A673 (cell line): ENCODE measurements around the gene CREB5. TPM values are rescaled to one million over a fixed set of nuclear protein-coding genes. Genes with fewer than 3 reads are reported as not detected.

ENCODE experiments used
- BruUV-seq: library from RNA; stranded (reverse); fragments of 400-500 nt; replicated peaks from 2 replicates; lab custom pipeline; 2021; lab: Mats Ljungman, UMichigan
- CTCF ChIA-PET: fragments of 300-600 bp; sonication (Branson Sonifier 250); formaldehyde crosslinking; loops from one replicate; lab custom pipeline; 2022; ENCODE audit warnings: antibody characterized with exemption; lab: Charles Lee
- POLR2A ChIA-PET: fragments of 300-600 bp; sonication (Branson Sonifier 250); formaldehyde crosslinking; loops from one replicate; lab custom pipeline; 2022; ENCODE audit warnings: antibody characterized with exemption; ENCODE audit not compliant: low non-redundant PET; lab: Charles Lee
- DNase-seq: peaks from one replicate; pipeline ENCODE4 v3.0.0-alpha.2; 2015; ENCODE audit warnings: low spot score
- H3K27ac ChIP-seq: fragments of 200-600 bp; sonication (generic); 2 replicates; pipeline ENCODE4 v1.5.1; 2016; ENCODE audit warnings: mixed run types, low read depth, mild to moderate bottlenecking, mixed read lengths, antibody characterized with exemption, low read length; ENCODE audit not compliant: poor library complexity, severe bottlenecking
- H3K27me3 ChIP-seq: fragments of 200-600 bp; sonication (generic); replicated peaks from 2 replicates; pipeline ENCODE4 v1.6.1; 2017; ENCODE audit warnings: mixed run types, low read depth, mild to moderate bottlenecking, mixed read lengths, antibody characterized with exemption, low read length; ENCODE audit not compliant: insufficient read depth, poor library complexity
- H3K36me3 ChIP-seq: fragments of 200-600 bp; sonication (generic); 2 replicates; pipeline ENCODE4 v1.6.1; 2016; ENCODE audit warnings: mixed run types, mild to moderate bottlenecking, mixed read lengths, antibody characterized with exemption, low read length; ENCODE audit not compliant: insufficient read depth, poor library complexity, severe bottlenecking
- H3K4me1 ChIP-seq: fragments of 200-600 bp; sonication (generic); 2 replicates; pipeline ENCODE4 v1.6.1; 2017; ENCODE audit warnings: mixed run types, mild to moderate bottlenecking, mixed read lengths, antibody characterized with exemption, low read length; ENCODE audit not compliant: insufficient read depth, poor library complexity, severe bottlenecking
- H3K4me3 ChIP-seq: fragments of 200-600 bp; sonication (generic); 2 replicates; pipeline ENCODE4 v1.5.1; 2016; ENCODE audit warnings: low read depth, mixed run types, mild to moderate bottlenecking, mixed read lengths, low read length; ENCODE audit not compliant: poor library complexity, severe bottlenecking
- H3K9me3 ChIP-seq: fragments of 200-600 bp; sonication (generic); 2 replicates; pipeline ENCODE4 v1.6.1; 2016; ENCODE audit warnings: mixed run types, low read depth, mild to moderate bottlenecking, mixed read lengths, antibody characterized with exemption, low read length; ENCODE audit not compliant: poor library complexity, severe bottlenecking
- EZH2 ChIP-seq: fragments of 200-600 bp; sonication (generic); IDR thresholded peaks from 2 replicates; pipeline ENCODE4 v1.6.1; 2017; ENCODE audit warnings: borderline replicate concordance, low read depth, mild to moderate bottlenecking, mixed read lengths, antibody characterized with exemption, low read length; ENCODE audit not compliant: poor library complexity, severe bottlenecking
- intact Hi-C: fragments of 100-400 bp; cut with micrococcal nuclease; formaldehyde crosslinking; loops from one replicate; pipeline ENCODE4 v1.10.0; 2022; ENCODE audit not compliant: unreplicated experiment
- total RNA-seq: library from RNA; stranded (reverse); gene quantifications from 2 replicates; pipeline ENCODE4 v1.2.3, GENCODE V29; 2021
- TF ChIP-seq, protein P1 (sequence below): fragments of 300-800, 200-600 bp; sonication (generic); conservative IDR thresholded peaks from 2 replicates; pipeline ENCODE4 v1.5.1; 2017; ENCODE audit warnings: low read depth, mild to moderate bottlenecking, antibody characterized with exemption, low read length, moderate library complexity, mixed read lengths

Gene CREB5
- total RNA-seq, 1 experiment from 2014 or later, result 10.3 TPM

DNA sequence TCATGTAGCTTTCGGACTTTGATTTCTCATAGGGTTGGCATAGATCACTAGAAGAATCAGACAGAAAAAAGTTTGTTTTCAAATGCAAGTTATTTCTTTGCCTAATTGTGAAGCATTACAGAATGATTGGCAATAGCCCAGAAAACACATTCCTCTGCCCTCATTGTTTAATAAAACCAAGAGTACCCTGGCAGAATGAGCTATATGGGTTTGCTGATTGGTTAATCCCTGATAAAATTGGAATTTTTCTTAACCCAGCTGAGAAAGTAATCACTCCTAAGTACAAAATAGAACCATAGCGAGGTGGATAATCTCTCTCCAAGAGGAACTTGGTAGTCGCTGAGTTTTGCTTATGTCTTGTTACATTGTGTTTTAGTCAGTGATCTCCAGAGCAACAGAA is 30.9 kb upstream of the CREB5 start:
- ChIA-PET POLR2A (no interaction called here), CTCF (no interaction called here)
- TF ChIP-seq, protein P1, sequence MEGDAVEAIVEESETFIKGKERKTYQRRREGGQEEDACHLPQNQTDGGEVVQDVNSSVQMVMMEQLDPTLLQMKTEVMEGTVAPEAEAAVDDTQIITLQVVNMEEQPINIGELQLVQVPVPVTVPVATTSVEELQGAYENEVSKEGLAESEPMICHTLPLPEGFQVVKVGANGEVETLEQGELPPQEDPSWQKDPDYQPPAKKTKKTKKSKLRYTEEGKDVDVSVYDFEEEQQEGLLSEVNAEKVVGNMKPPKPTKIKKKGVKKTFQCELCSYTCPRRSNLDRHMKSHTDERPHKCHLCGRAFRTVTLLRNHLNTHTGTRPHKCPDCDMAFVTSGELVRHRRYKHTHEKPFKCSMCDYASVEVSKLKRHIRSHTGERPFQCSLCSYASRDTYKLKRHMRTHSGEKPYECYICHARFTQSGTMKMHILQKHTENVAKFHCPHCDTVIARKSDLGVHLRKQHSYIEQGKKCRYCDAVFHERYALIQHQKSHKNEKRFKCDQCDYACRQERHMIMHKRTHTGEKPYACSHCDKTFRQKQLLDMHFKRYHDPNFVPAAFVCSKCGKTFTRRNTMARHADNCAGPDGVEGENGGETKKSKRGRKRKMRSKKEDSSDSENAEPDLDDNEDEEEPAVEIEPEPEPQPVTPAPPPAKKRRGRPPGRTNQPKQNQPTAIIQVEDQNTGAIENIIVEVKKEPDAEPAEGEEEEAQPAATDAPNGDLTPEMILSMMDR, result no peak
- no peak for TF ChIP-seq EZH2
- Histone ChIP-seq H3K36me3 (no peaks in the 10 kb centered on the region), H3K4me1 (no peaks in the 10 kb centered on the region), H3K27ac (no peak overlapping the region), H3K4me3 (no peak overlapping the region), H3K9me3 (no peaks in the 10 kb centered on the region), H3K27me3 (no peaks in the 10 kb centered on the region)
- no peak for DNase-seq
- intact Hi-C loops, result no loop called here
- BruUV-seq, result no TSS peak

DNA sequence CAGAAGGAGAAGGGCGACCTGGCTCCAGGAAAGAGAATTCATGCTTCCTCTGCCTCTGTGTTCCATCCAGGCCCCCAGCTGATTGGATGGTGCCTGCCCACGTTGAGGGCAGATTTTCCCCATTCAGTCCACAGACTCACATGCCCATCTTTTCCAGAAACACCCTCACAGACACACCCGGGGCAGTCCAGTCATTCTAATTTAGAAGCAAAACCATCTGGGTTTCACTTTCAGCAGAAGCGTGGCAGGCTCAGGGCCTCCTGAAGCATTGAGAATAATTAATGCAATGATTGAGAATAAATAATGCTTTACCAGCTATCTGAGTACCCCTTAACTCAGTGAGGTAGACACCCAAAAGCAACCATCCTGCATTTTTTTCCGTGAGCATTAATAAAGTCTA is 30.2 kb upstream of the CREB5 start:
- no TSS peak for BruUV-seq
- Histone ChIP-seq H3K4me3 (no peak overlapping the region), H3K27me3 (no peaks in the 10 kb centered on the region), H3K4me1 (no peaks in the 10 kb centered on the region), H3K36me3 (no peaks in the 10 kb centered on the region), H3K9me3 (no peaks in the 10 kb centered on the region), H3K27ac (no peak overlapping the region)
- no peak for DNase-seq
- intact Hi-C loops, result no loop called here
- no peak for TF ChIP-seq EZH2
- TF ChIP-seq, protein P1, result no peak
- POLR2A ChIA-PET, result no interaction called here
- CTCF ChIA-PET, result no interaction called here

DNA sequence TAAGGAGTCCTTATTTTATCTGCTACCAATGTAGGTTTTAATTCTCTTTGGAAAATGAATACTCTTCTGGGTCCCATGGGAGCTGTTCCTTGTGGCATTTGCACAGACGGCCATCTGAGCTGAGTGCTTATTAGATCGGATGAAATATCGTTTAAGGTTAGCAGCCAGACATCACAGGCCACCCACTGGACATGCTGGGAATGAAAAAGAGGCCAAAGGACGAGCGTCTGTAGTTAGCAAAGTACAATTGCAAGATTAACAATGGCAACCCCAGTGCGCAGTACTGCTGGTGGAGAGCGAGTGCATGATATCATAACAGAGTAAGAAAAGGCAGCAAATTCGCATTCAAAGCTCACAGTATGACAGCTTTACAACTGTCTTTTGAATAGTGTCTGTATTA is 28.3 kb upstream of the CREB5 start:
- Histone ChIP-seq H3K4me3 (no peak overlapping the region), H3K9me3 (no peaks in the 10 kb centered on the region), H3K36me3 (no peaks in the 10 kb centered on the region), H3K4me1 (no peaks in the 10 kb centered on the region), H3K27ac (no peak overlapping the region), H3K27me3 (no peaks in the 10 kb centered on the region)
- ChIA-PET CTCF (no interaction called here), POLR2A (no interaction called here)
- TF ChIP-seq, protein P1, result no peak
- TF ChIP-seq EZH2, result no peak
- no TSS peak for BruUV-seq
- intact Hi-C loops, result no loop called here
- DNase-seq, result no peak
